GM12892 (cell line): Measurements from ENCODE around the gene MIER1.

ENCODE experiments used
- POLR2A ChIP-seq: IDR thresholded peaks from 2 replicates; pipeline ENCODE4 v1.6.1; 2011; ENCODE audit warnings: low read depth, low read length, control low read depth
- POLR2AphosphoS5 ChIP-seq: IDR thresholded peaks from 2 replicates; pipeline ENCODE4 v1.6.1; 2011; ENCODE audit warnings: low read depth, low read length, control low read depth
- TAF1 ChIP-seq: IDR thresholded peaks from 2 replicates; pipeline ENCODE4 v1.6.1; 2011; ENCODE audit warnings: low read depth, mild to moderate bottlenecking, control low read depth, low read length, borderline replicate concordance

GRCh38 chr1:66933887-66934700 is 9.3 kb downstream of the MIER1 start:
- TF ChIP-seq POLR2A (no peak), TAF1 (no peak), POLR2AphosphoS5 (no peak)
